HG03025 (cell line): ENCODE measurements around the gene HNRNPLL.

Experiments used
- ATAC-seq: cut with Tn5 transposase; IDR thresholded peaks from one replicate; pipeline ENCODE4 v1.9.1; 2021; ENCODE audit warnings: mild to moderate bottlenecking, moderate library complexity; ENCODE audit not compliant: unreplicated experiment, low FRiP score

HNRNPLL gene

GRCh38 chr2:38533757-38534545 lies 68.8 kb downstream of the HNRNPLL start:
- no peak for ATAC-seq

GRCh38 chr2:38533180-38533579 lies 69.5 kb downstream of the HNRNPLL start:
- peak; percentile 97 for ATAC-seq

- ATAC-seq, result no peak
Measured at GRCh38 chr2:38532366-38532765, 70.4 kb downstream of the HNRNPLL start.

GRCh38 chr2:38529208-38529607 lies 73.5 kb downstream of the HNRNPLL start:
- no peak for ATAC-seq

GRCh38 chr2:38528534-38528933 lies 74.2 kb downstream of the HNRNPLL start:
- ATAC-seq, result no peak

- ATAC-seq, result no peak
Measured at GRCh38 chr2:38528008-38528442, 74.7 kb downstream of the HNRNPLL start.

GRCh38 chr2:38527338-38528007 lies 75.3 kb downstream of the HNRNPLL start:
- no peak for ATAC-seq

GRCh38 chr2:38526195-38526594 lies 76.5 kb downstream of the HNRNPLL start:
- no peak for ATAC-seq

- no peak for ATAC-seq
Measured at GRCh38 chr2:38524580-38524979, 78.1 kb downstream of the HNRNPLL start.

- no peak for ATAC-seq
Measured at GRCh38 chr2:38523728-38524437, 78.8 kb downstream of the HNRNPLL start.

GRCh38 chr2:38522754-38523349 lies 79.9 kb downstream of the HNRNPLL start:
- ATAC-seq, result no peak

GRCh38 chr2:38521835-38522234 lies 80.9 kb downstream of the HNRNPLL start:
- ATAC-seq, result no peak

GRCh38 chr2:38517284-38517683 lies 85.4 kb downstream of the HNRNPLL start:
- ATAC-seq, result no peak

GRCh38 chr2:38516526-38516925 lies 86.2 kb downstream of the HNRNPLL start:
- ATAC-seq, result no peak

- ATAC-seq, result no peak
Measured at GRCh38 chr2:38516122-38516521, 86.6 kb downstream of the HNRNPLL start.

GRCh38 chr2:38515155-38516074 lies 87.3 kb downstream of the HNRNPLL start:
- no peak for ATAC-seq

GRCh38 chr2:38514603-38515154 lies 88.0 kb downstream of the HNRNPLL start:
- no peak for ATAC-seq

GRCh38 chr2:38512211-38512610 lies 90.5 kb downstream of the HNRNPLL start:
- no peak for ATAC-seq
